ENCODE measurements around the gene GPR85.
"Not testable (repeated sequence)": the region's sequence is repeated elsewhere in the genome, so short reads cannot be mapped to it uniquely, and the experiment has no call there.

Gene GPR85

GRCh38 chr7:113086431-113086888, at the start of gene GPR85:
Gene GPR85 (minus strand): TSS chr7:113086827. CDS start chr7:113084721, 2,106 bp downstream.
- no peak for DNase-seq (ENCODE audit: low read depth in 1 of 2, low spot score in 1 of 2)

GRCh38 chr7:113134025-113134424, 47.4 kb upstream of the GPR85 start:
- no peak for DNase-seq (ENCODE audit: low read depth in 1 of 2, low spot score in 1 of 2)

GRCh38 chr7:113131367-113131766, 44.7 kb upstream of the GPR85 start:
- DNase-seq (ENCODE audit: low read depth in 1 of 2, low spot score in 1 of 2) = no peak

- DNase-seq (ENCODE audit: low read depth in 1 of 2, low spot score in 1 of 2) = no peak
Observed at GRCh38 chr7:113128031-113128430, 41.4 kb upstream of the GPR85 start.

GRCh38 chr7:113125728-113126127, 39.1 kb upstream of the GPR85 start:
- DNase-seq (ENCODE audit: low read depth in 1 of 2, low spot score in 1 of 2) = no peak

GRCh38 chr7:113122744-113123143, 36.1 kb upstream of the GPR85 start:
- no peak for DNase-seq (ENCODE audit: low read depth in 1 of 2, low spot score in 1 of 2)

- DNase-seq (ENCODE audit: low read depth in 1 of 2, low spot score in 1 of 2) = no peak
Observed at GRCh38 chr7:113120647-113121046, 34.0 kb upstream of the GPR85 start.

GRCh38 chr7:113119429-113119828, 32.8 kb upstream of the GPR85 start:
- no peak for DNase-seq (ENCODE audit: low read depth in 1 of 2, low spot score in 1 of 2)

- DNase-seq (ENCODE audit: low read depth in 1 of 2, low spot score in 1 of 2) = peak; percentile 74 to 75
Observed at GRCh38 chr7:113118074-113118959, 31.7 kb upstream of the GPR85 start, which contains the start of gene SMIM30. Gene SMIM30 (minus strand): TSS chr7:113118554. CDS start chr7:113117578, 976 bp downstream.

GRCh38 chr7:113117374-113117774, 30.7 kb upstream of the GPR85 start:
- DNase-seq (ENCODE audit: low read depth in 1 of 2, low spot score in 1 of 2) = not testable (repeated sequence)

- DNase-seq (ENCODE audit: low read depth in 1 of 2, low spot score in 1 of 2) = no peak
Observed at GRCh38 chr7:113113912-113114311, 27.3 kb upstream of the GPR85 start.

- DNase-seq (ENCODE audit: low read depth in 1 of 2, low spot score in 1 of 2) = no peak
Observed at GRCh38 chr7:113109718-113110117, 23.1 kb upstream of the GPR85 start.

GRCh38 chr7:113100121-113100603, 13.5 kb upstream of the GPR85 start:
- DNase-seq (ENCODE audit: low read depth in 1 of 2, low spot score in 1 of 2) = no peak

- DNase-seq (ENCODE audit: low read depth in 1 of 2, low spot score in 1 of 2) = no peak
Observed at GRCh38 chr7:113099284-113099919, 12.8 kb upstream of the GPR85 start.

GRCh38 chr7:113094517-113095249, 8.1 kb upstream of the GPR85 start:
- no peak for DNase-seq (ENCODE audit: low read depth in 1 of 2, low spot score in 1 of 2)

GRCh38 chr7:113093561-113093960, 6.9 kb upstream of the GPR85 start:
- no peak for DNase-seq (ENCODE audit: low read depth in 1 of 2, low spot score in 1 of 2)

GRCh38 chr7:113092762-113093161, 6.1 kb upstream of the GPR85 start:
- no peak for DNase-seq (ENCODE audit: low read depth in 1 of 2, low spot score in 1 of 2)

GRCh38 chr7:113087071-113087998, 708 bp upstream of the GPR85 start:
- DNase-seq (ENCODE audit: low read depth in 1 of 2, low spot score in 1 of 2) = no peak

GRCh38 chr7:113085781-113086390, 741 bp downstream of the GPR85 start:
- DNase-seq (ENCODE audit: low read depth in 1 of 2, low spot score in 1 of 2) = no peak
